Neural progenitor cell (in vitro differentiated cells): ENCODE measurements around the gene CAVIN2. TPM values are rescaled to one million over a fixed set of nuclear protein-coding genes. Genes with fewer than 3 reads are reported as not detected.

Source experiments
- DNase-seq: peaks from one replicate; pipeline ENCODE4 v3.0.0-alpha.2; 2016; ENCODE audit warnings: low spot score
- H2AFZ ChIP-seq: fragments of 200-600 bp; sonication (generic); replicated peaks from 2 replicates; pipeline ENCODE4 v1.6.1; 2016; ENCODE audit warnings: antibody characterized with exemption
- H3F3A ChIP-seq: fragments of 200-600 bp; sonication (generic); 2 replicates; pipeline ENCODE4 v1.6.1; 2016; ENCODE audit warnings: antibody characterized with exemption, low read depth
- H3K27ac ChIP-seq: fragments of 200-600 bp; sonication (generic); 2 replicates; pipeline ENCODE4 v1.5.1; 2016; ENCODE audit warnings: mild to moderate bottlenecking
- H3K27me3 ChIP-seq: fragments of 200-600 bp; sonication (generic); 2 replicates; pipeline ENCODE4 v1.6.1; 2016; ENCODE audit warnings: mild to moderate bottlenecking, moderate library complexity
- H3K36me3 ChIP-seq: fragments of 200-600 bp; sonication (generic); 2 replicates; pipeline ENCODE4 v1.5.1; 2016
- H3K4me1 ChIP-seq: fragments of 200-600 bp; sonication (generic); 2 replicates; pipeline ENCODE4 v1.6.1; 2016; ENCODE audit warnings: mixed run types
- H3K4me2 ChIP-seq: fragments of 200-600 bp; sonication (generic); 2 replicates; pipeline ENCODE4 v1.6.1; 2016
- H3K4me3 ChIP-seq: fragments of 200-600 bp; sonication (generic); 2 replicates; pipeline ENCODE4 v1.5.1; 2016
- H3K79me2 ChIP-seq: fragments of 200-600 bp; sonication (generic); 2 replicates; pipeline ENCODE4 v1.6.1; 2016; ENCODE audit warnings: low read depth
- H3K9ac ChIP-seq: fragments of 200-600 bp; sonication (generic); 2 replicates; pipeline ENCODE4 v1.6.1; 2016
- H3K9me3 ChIP-seq: fragments of 200-600 bp; sonication (generic); 2 replicates; pipeline ENCODE4 v1.5.1; 2016; ENCODE audit warnings: low read depth
- H4K20me1 ChIP-seq: fragments of 200-600 bp; sonication (generic); 2 replicates; pipeline ENCODE4 v1.6.1; 2016; ENCODE audit warnings: low read depth
- H3K27ac Mint-ChIP-seq: 3 replicates; pipeline ENCODE4 v1.8.0; 2021; ENCODE audit warnings: mixed read lengths
- H3K27me3 Mint-ChIP-seq: 2 replicates; pipeline ENCODE4 v1.8.0; 2022; ENCODE audit warnings: low read depth, mild to moderate bottlenecking, inconsistent platforms, moderate library complexity, mixed read lengths; ENCODE audit not compliant: insufficient read depth
- H3K36me3 Mint-ChIP-seq: 3 replicates; pipeline ENCODE4 v1.8.0; 2021; ENCODE audit warnings: mixed read lengths
- H3K4me1 Mint-ChIP-seq: 3 replicates; pipeline ENCODE4 v1.8.0; 2021; ENCODE audit warnings: mixed read lengths
- H3K4me3 Mint-ChIP-seq: 3 replicates; pipeline ENCODE4 v1.8.0; 2021; ENCODE audit warnings: mild to moderate bottlenecking, moderate library complexity, mixed read lengths
- H3K9me3 Mint-ChIP-seq: 3 replicates; pipeline ENCODE4 v1.8.0; 2020; ENCODE audit warnings: mixed read lengths
- CTCF ChIP-seq: fragments of 200-600 bp; sonication (generic); IDR thresholded peaks from 2 replicates; pipeline ENCODE4 v1.5.1; 2017; ENCODE audit warnings: antibody characterized with exemption, mild to moderate bottlenecking
- EZH2 ChIP-seq: fragments of 200-600 bp; sonication (generic); IDR thresholded peaks from 2 replicates; pipeline ENCODE4 v1.6.1; 2017; ENCODE audit warnings: antibody characterized with exemption, mild to moderate bottlenecking, moderate library complexity
- EZH2phosphoT487 ChIP-seq: fragments of 200-600 bp; sonication (generic); IDR thresholded peaks from 2 replicates; pipeline ENCODE4 v1.6.1; 2017; ENCODE audit warnings: antibody characterized with exemption
- total RNA-seq: library from RNA; depleted of rRNA; stranded (reverse); fragments of >200 nt; gene quantifications from 2 replicates; pipeline ENCODE4 v1.2.3, GENCODE V29; 2015; ENCODE audit warnings: low replicate concordance

CAVIN2 gene
- total RNA-seq, 1 donor from 2014 or later, result not detected

- Mint-ChIP-seq H3K27me3 (no peaks in the 10 kb centered on the region), H3K9me3 (no peaks in the 10 kb centered on the region), H3K4me1 (peaks cover 15% of the 10 kb centered on the region), H3K27ac (no peak overlapping the region), H3K36me3 (no peaks in the 10 kb centered on the region), H3K4me3 (no peak overlapping the region)
- no peaks in the 10 kb centered on the region for H3K36me3 ChIP-seq
- no peak overlapping the region for H2AFZ ChIP-seq
- H3K9me3 ChIP-seq, result no peaks in the 10 kb centered on the region
- no peak overlapping the region for H3K4me3 ChIP-seq
- H3K4me2 ChIP-seq, result no peak overlapping the region
- no peak for DNase-seq
- H3K27me3 ChIP-seq, result no peaks in the 10 kb centered on the region
- H3K9ac ChIP-seq, result no peak overlapping the region
- TF ChIP-seq EZH2 (no peak), EZH2phosphoT487 (no peak), CTCF (no peak)
- no peaks in the 10 kb centered on the region for H4K20me1 ChIP-seq
- H3K79me2 ChIP-seq, result no peaks in the 10 kb centered on the region
- H3F3A ChIP-seq, result no peaks in the 10 kb centered on the region
- no peak overlapping the region for H3K27ac ChIP-seq
- peaks cover 12% of the 10 kb centered on the region for H3K4me1 ChIP-seq
Observed at GRCh38 chr2:191840921-191841320, 6.0 kb downstream of the CAVIN2 start.

DNA sequence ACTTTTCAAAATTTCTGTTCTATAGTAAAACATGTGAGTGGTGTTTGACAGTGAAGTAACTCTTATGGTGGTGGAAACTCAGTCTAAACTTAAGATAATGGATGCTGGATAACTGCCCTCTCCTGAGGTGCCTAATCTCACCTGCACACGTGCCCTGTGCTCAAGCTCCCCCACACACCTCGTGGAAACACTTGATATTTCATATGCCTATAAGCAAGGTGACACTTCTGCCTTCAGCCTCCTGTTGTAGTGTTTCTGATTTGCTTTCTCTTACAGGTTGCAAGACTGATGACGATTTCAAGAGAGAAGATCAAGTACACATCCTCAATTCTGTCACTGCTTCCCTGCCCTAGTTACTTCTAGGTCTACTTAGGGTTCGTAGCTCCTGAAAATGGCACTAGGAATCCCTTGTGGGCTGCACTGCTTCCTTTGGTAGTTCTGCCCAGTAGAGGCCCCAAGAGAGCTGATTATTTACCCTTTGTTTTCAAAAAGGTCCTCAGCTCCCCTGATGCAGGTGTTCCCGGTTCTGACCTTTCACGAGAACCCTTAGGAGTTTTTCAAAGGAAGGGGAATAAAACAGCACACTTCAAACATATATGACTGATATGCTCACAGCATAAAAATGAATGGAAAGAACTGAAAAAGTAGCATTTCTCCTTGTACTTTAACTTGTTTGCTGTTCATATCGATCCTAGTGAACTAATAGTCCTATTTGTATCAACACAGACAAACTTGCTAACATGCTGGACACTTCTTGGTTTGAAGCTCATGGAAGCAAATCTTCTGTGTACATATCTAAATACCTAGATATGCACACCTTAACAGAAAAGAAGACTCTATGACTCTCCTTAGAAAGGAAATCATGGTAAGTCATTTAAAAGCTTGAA, 6.7 kb downstream of the CAVIN2 start:
- TF ChIP-seq EZH2phosphoT487 (no peak), EZH2 (no peak), CTCF (no peak)
- Histone ChIP-seq H3K79me2 (no peaks in the 10 kb centered on the region), H2AFZ (no peak overlapping the region), H3K27me3 (no peaks in the 10 kb centered on the region), H3K4me3 (no peak overlapping the region), H3K9ac (no peak overlapping the region), H3F3A (no peaks in the 10 kb centered on the region), H3K4me1 (peaks cover 7% of the 10 kb centered on the region), H3K36me3 (no peaks in the 10 kb centered on the region), H3K27ac (no peak overlapping the region), H4K20me1 (no peaks in the 10 kb centered on the region), H3K4me2 (no peak overlapping the region), H3K9me3 (no peaks in the 10 kb centered on the region)
- no peaks in the 10 kb centered on the region for H3K27me3 Mint-ChIP-seq
- H3K4me3 Mint-ChIP-seq, result no peak overlapping the region
- peaks cover 13% of the 10 kb centered on the region for H3K4me1 Mint-ChIP-seq
- DNase-seq, result no peak
- H3K27ac Mint-ChIP-seq, result no peak overlapping the region
- no peaks in the 10 kb centered on the region for H3K9me3 Mint-ChIP-seq
- H3K36me3 Mint-ChIP-seq, result no peaks in the 10 kb centered on the region

DNA sequence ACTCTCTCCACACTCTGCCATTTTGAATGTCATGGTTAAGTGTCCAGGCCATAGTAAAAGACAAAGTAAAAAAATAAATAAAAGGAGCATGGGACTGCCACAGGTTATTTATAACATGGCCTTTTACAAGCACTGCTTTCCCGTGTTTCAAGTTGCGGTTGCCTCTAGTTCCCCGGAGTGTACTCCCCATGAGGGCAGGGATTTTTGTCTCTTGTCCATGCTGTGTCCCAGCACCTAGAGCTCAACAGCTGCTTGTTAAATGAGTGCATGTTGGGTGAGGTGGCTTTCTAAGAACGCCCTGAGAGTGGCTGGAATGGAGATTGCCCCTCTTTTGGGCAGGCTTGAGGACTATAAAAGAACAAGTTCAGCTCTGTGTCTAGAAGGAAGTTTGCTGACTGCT, 8.4 kb downstream of the CAVIN2 start:
- Histone ChIP-seq H3K4me2 (no peak overlapping the region), H2AFZ (no peak overlapping the region), H3F3A (no peaks in the 10 kb centered on the region), H4K20me1 (no peaks in the 10 kb centered on the region), H3K79me2 (no peaks in the 10 kb centered on the region), H3K27me3 (no peaks in the 10 kb centered on the region), H3K9ac (no peak overlapping the region), H3K36me3 (no peaks in the 10 kb centered on the region), H3K9me3 (no peaks in the 10 kb centered on the region), H3K4me3 (no peak overlapping the region), H3K27ac (no peak overlapping the region), H3K4me1 (no peaks in the 10 kb centered on the region)
- H3K27ac Mint-ChIP-seq, result peak overlapping the region; percentile 3
- H3K36me3 Mint-ChIP-seq, result no peaks in the 10 kb centered on the region
- no peak overlapping the region for H3K4me3 Mint-ChIP-seq
- no peak for DNase-seq
- H3K27me3 Mint-ChIP-seq, result no peaks in the 10 kb centered on the region
- no peak for TF ChIP-seq CTCF
- TF ChIP-seq EZH2, result no peak
- TF ChIP-seq EZH2phosphoT487, result no peak
- peaks cover 8% of the 10 kb centered on the region for H3K4me1 Mint-ChIP-seq
- no peaks in the 10 kb centered on the region for H3K9me3 Mint-ChIP-seq
